OCI-LY1 (cell line): ENCODE results near the gene SYCE3.

ENCODE experiments used
- EZH2 ChIP-seq: fragments of 200-600 bp; sonication (generic), shearing (Covaris generic); IDR thresholded peaks from 2 replicates; pipeline ENCODE4 v1.8.0; 2017; ENCODE audit warnings: borderline replicate concordance, mixed run types, mild to moderate bottlenecking, antibody characterized with exemption, low read length, moderate library complexity, mixed read lengths
- TF ChIP-seq, protein P1 (sequence below): fragments of 200-600 bp; sonication (generic), shearing (Covaris generic); IDR thresholded peaks from 2 replicates; pipeline ENCODE4 v1.5.1; 2017; ENCODE audit warnings: mild to moderate bottlenecking, antibody characterized with exemption, low read length, moderate library complexity, mixed read lengths

DNA sequence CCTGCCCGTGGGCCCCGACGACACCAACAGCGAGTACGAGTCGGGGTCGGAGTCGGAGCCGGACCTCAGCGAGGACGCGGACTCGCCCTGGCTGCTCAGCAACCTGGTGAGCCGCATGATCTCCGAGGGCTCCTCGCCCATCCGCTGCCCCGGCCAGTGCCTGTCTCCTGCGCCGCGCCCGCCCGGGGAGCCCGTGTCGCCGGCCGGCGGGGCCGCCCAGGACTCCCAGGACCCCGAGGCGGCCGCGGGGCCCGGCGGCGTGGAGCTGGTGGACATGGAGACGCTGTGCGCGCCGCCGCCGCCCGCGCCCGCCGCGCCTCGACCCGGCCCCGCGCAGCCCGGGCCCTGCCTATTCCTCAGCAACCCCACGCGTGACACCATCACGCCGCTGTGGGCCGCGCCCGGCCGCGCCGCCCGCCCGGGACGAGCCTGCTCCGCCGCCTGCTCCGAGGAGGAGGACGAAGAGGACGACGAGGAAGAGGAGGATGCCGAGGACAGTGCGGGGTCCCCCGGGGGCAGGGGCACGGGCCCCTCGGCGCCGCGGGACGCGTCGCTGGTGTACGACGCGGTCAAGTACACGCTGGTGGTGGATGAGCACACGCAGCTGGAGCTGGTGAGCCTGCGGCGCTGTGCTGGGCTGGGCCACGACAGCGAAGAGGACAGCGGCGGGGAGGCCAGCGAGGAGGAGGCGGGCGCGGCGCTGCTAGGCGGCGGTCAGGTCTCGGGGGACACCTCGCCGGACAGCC is 41.7 kb upstream of the SYCE3 start:
- TF ChIP-seq EZH2, result no peak
- TF ChIP-seq, protein P1, sequence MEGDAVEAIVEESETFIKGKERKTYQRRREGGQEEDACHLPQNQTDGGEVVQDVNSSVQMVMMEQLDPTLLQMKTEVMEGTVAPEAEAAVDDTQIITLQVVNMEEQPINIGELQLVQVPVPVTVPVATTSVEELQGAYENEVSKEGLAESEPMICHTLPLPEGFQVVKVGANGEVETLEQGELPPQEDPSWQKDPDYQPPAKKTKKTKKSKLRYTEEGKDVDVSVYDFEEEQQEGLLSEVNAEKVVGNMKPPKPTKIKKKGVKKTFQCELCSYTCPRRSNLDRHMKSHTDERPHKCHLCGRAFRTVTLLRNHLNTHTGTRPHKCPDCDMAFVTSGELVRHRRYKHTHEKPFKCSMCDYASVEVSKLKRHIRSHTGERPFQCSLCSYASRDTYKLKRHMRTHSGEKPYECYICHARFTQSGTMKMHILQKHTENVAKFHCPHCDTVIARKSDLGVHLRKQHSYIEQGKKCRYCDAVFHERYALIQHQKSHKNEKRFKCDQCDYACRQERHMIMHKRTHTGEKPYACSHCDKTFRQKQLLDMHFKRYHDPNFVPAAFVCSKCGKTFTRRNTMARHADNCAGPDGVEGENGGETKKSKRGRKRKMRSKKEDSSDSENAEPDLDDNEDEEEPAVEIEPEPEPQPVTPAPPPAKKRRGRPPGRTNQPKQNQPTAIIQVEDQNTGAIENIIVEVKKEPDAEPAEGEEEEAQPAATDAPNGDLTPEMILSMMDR, result no peak
